Keratinocyte (primary cell): ENCODE data around the gene LRRC63.

Source experiments
- CTCF ChIP-seq, 3 experiments: IDR thresholded peaks in 1 of 3; conservative IDR thresholded peaks in 1 of 3; optimal IDR thresholded peaks in 1 of 3; 2 replicates in 2 of 3; 3 replicates in 1 of 3; pipeline versions ENCODE3 to v1.5.1; 2011; ENCODE audit warnings: low read length in 3 of 3, mild to moderate bottlenecking in 3 of 3, moderate library complexity in 2 of 3, control low read depth in 1 of 3, inconsistent platforms in 1 of 3; ENCODE audit not compliant: insufficient read depth in 2 of 3; ENCODE audit errors: extremely low read depth in 1 of 3
- EZH2 ChIP-seq: IDR thresholded peaks from one replicate; pipeline ENCODE4 v1.6.1; 2012; ENCODE audit warnings: inconsistent platforms, mild to moderate bottlenecking, low read length, moderate library complexity

GRCh38 chr13:46235286-46235685 is 23.6 kb downstream of the LRRC63 start:
- TF ChIP-seq CTCF (optimal IDR thresholded peaks at IDR 0.05 in 1 of 3, IDR thresholded peaks at IDR 0.05 in 1 of 3, conservative IDR thresholded peaks at IDR 0.05 in 1 of 3; ENCODE audit: extremely low read depth in 1 of 3, insufficient read depth in 2 of 3, low read length in 3 of 3) (no peak), EZH2 (no peak)
